ENCODE measurements around the gene C1orf35. TPM values are rescaled to one million over a fixed set of nuclear protein-coding genes. Genes with fewer than 3 reads are reported as not detected.

The C1orf35 gene
- total RNA-seq, 5 donors from 2014 or later (not counting 1 experiment from before 2014, with no cell fraction given) = 19.7 to 34.0 (median 32.3) TPM

GRCh38 chr1:228142701-228143136 is 39.6 kb upstream of the C1orf35 start:
- no peak for DNase-seq

GRCh38 chr1:228142155-228142691 is 39.1 kb upstream of the C1orf35 start:
- H3K9me3 Mint-ChIP-seq = no peaks in the 10 kb centered on the region
- POLR2A ChIA-PET = no interaction called here
- peak overlapping the region; percentile 94 to 96 (median 95) for H3K4me3 Mint-ChIP-seq
- Histone ChIP-seq H3K27me3 (replicated peaks in 1 of 2; ENCODE audit: control insufficient read depth in 2 of 2, extremely low read depth in 1 of 2, insufficient read depth in 2 of 2, low read length in 1 of 2) (no peaks in the 10 kb centered on the region), H3K4me3 (ENCODE audit: control insufficient read depth in 1 of 2, extremely low read depth in 1 of 2, low read length in 1 of 2) (peak overlapping the region in 1 of 2 donors; percentile 97), H3K4me1 (ENCODE audit: control insufficient read depth in 1 of 2, extremely low read depth in 1 of 2, insufficient read depth in 2 of 2, low read length in 2 of 2) (peaks cover 11 to 75% of the 10 kb centered on the region in 2 experiments), H3K27ac (ENCODE audit: low read length) (peak overlapping the region; percentile 98), H3K36me3 (ENCODE audit: control insufficient read depth in 2 of 2, extremely low read depth in 1 of 2, insufficient read depth in 1 of 2, low read length in 1 of 2) (peaks cover 8 to 22% of the 10 kb centered on the region in 2 donors), H3K9me3 (no peaks in the 10 kb centered on the region)
- ATAC-seq (replicated peaks in 1 of 4) (no peak), DNase-seq (peak in 3 of 35 experiments; percentile 11 to 29 (median 12))
- CTCF ChIA-PET = interaction anchor here in 1 of 2 donors (2.1 kb wide), 1 partner anchor 24 kb away, joined by 15 read pairs; the partner anchor contains the start of gene IBA57
- WGBS (ENCODE audit: insufficient coverage) = 53% methylated on average over 10 of the region's 16 CpGs
- no peaks in the 10 kb centered on the region for H3K27me3 Mint-ChIP-seq
- peaks cover 41 to 47% (median 44%) of the 10 kb centered on the region in 3 donors for H3K4me1 Mint-ChIP-seq
- H3K36me3 Mint-ChIP-seq = peaks cover 3% of the 10 kb centered on the region
- H3K27ac Mint-ChIP-seq = peak overlapping the region; percentile 49 to 98

More at GRCh38 chr1:228142701-228143136, 39.6 kb upstream of the C1orf35 start:
- Mint-ChIP-seq H3K4me1 (peaks cover 41 to 47% (median 44%) of the 10 kb centered on the region in 3 donors), H3K27me3 (no peaks in the 10 kb centered on the region), H3K9me3 (no peaks in the 10 kb centered on the region), H3K36me3 (peaks cover 3% of the 10 kb centered on the region), H3K4me3 (peak overlapping the region; percentile 94 to 96 (median 95)), H3K27ac (peak overlapping the region; percentile 49 to 98)
- WGBS (ENCODE audit: insufficient coverage) = 54% methylated on average over 7 of the region's 11 CpGs
- CTCF ChIA-PET = no interaction called here
- Histone ChIP-seq H3K4me1 (ENCODE audit: control insufficient read depth in 1 of 2, extremely low read depth in 1 of 2, insufficient read depth in 2 of 2, low read length in 2 of 2) (peaks cover 11 to 75% of the 10 kb centered on the region in 2 experiments), H3K27me3 (replicated peaks in 1 of 2; ENCODE audit: control insufficient read depth in 2 of 2, extremely low read depth in 1 of 2, insufficient read depth in 2 of 2, low read length in 1 of 2) (peaks cover 0 to under 1% of the 10 kb centered on the region in 2 experiments), H3K4me3 (ENCODE audit: control insufficient read depth in 1 of 2, extremely low read depth in 1 of 2, low read length in 1 of 2) (no peak overlapping the region), H3K36me3 (ENCODE audit: control insufficient read depth in 2 of 2, extremely low read depth in 1 of 2, insufficient read depth in 1 of 2, low read length in 1 of 2) (peaks cover 8 to 26% of the 10 kb centered on the region in 2 donors), H3K27ac (ENCODE audit: low read length) (peak overlapping the region; percentile 98), H3K9me3 (no peaks in the 10 kb centered on the region)
- ATAC-seq (replicated peaks in 1 of 4) = no peak
- POLR2A ChIA-PET = no interaction called here

GRCh38 chr1:228141226-228142044 is 38.3 kb upstream of the C1orf35 start:
- peak overlapping the region; percentile 98 for H3K27ac ChIP-seq (ENCODE audit: low read length)
- H3K27ac Mint-ChIP-seq = peak overlapping the region; percentile 95 to 98
- POLR2A ChIA-PET = interaction anchor here in 1 of 2 donors (0.6 kb wide), 1 partner anchor 21 kb away, joined by 4 read pairs; no protein-coding TSS in a partner anchor
- H3K9me3 Mint-ChIP-seq = no peaks in the 10 kb centered on the region
- ATAC-seq (replicated peaks in 1 of 4) (no peak), DNase-seq (peak in 3 of 35 experiments; percentile 13 to 62 (median 25))
- peak overlapping the region; percentile 85 to 97 for H3K4me3 ChIP-seq (ENCODE audit: control insufficient read depth in 1 of 2, extremely low read depth in 1 of 2, low read length in 1 of 2)
- no peaks in the 10 kb centered on the region for H3K27me3 ChIP-seq (replicated peaks in 1 of 2; ENCODE audit: control insufficient read depth in 2 of 2, extremely low read depth in 1 of 2, insufficient read depth in 2 of 2, low read length in 1 of 2)
- peaks cover 12 to 76% of the 10 kb centered on the region in 2 experiments for H3K4me1 ChIP-seq (ENCODE audit: control insufficient read depth in 1 of 2, extremely low read depth in 1 of 2, insufficient read depth in 2 of 2, low read length in 2 of 2)
- no peaks in the 10 kb centered on the region for H3K27me3 Mint-ChIP-seq
- CTCF ChIA-PET = interaction anchor here in 1 of 2 donors (2.1 kb wide), 1 partner anchor 25 kb away, joined by 15 read pairs; the partner anchor contains the start of gene IBA57
- peaks cover under 1% of the 10 kb centered on the region for H3K36me3 Mint-ChIP-seq
- H3K4me1 Mint-ChIP-seq = peaks cover 41 to 52% (median 48%) of the 10 kb centered on the region in 3 donors
- H3K4me3 Mint-ChIP-seq = peak overlapping the region; percentile 94 to 96 (median 95)
- 21% methylated on average over 24 of the region's 27 CpGs for WGBS (ENCODE audit: insufficient coverage)
- no peaks in the 10 kb centered on the region for H3K9me3 ChIP-seq
- H3K36me3 ChIP-seq (ENCODE audit: control insufficient read depth in 2 of 2, extremely low read depth in 1 of 2, insufficient read depth in 1 of 2, low read length in 1 of 2) = peaks cover 8 to 14% of the 10 kb centered on the region in 2 donors

- Mint-ChIP-seq H3K27ac (peak overlapping the region; percentile 95 to 98), H3K4me1 (peaks cover 41 to 51% (median 48%) of the 10 kb centered on the region in 3 donors), H3K36me3 (no peaks in the 10 kb centered on the region), H3K4me3 (peak overlapping the region; percentile 94 to 96 (median 95)), H3K27me3 (peaks cover 0 to 2% of the 10 kb centered on the region in 2 donors), H3K9me3 (no peaks in the 10 kb centered on the region)
- CTCF ChIA-PET = interaction anchor here in 1 of 2 donors (0.7 to 2.1 kb wide), 2 partner anchors 21 to 25 kb away, joined by 3 to 15 read pairs; partner anchors contain the start of gene IBA57
- DNase-seq (peak in 2 of 35 experiments; percentile 14 to 28), ATAC-seq (replicated peaks in 1 of 4) (no peak)
- H3K27me3 ChIP-seq (replicated peaks in 1 of 2; ENCODE audit: control insufficient read depth in 2 of 2, extremely low read depth in 1 of 2, insufficient read depth in 2 of 2, low read length in 1 of 2) = no peaks in the 10 kb centered on the region
- WGBS (ENCODE audit: insufficient coverage) = 2% methylated on average over 22 of the region's 25 CpGs
- POLR2A ChIA-PET = interaction anchor here in 1 of 2 donors (0.6 to 0.8 kb wide), 3 partner anchors 26 to 567 kb away, joined by 3 to 4 read pairs (median 3); no protein-coding TSS in a partner anchor
- peaks cover 7% of the 10 kb centered on the region in 2 donors for H3K36me3 ChIP-seq (ENCODE audit: control insufficient read depth in 2 of 2, extremely low read depth in 1 of 2, insufficient read depth in 1 of 2, low read length in 1 of 2)
- peak overlapping the region; percentile 85 to 97 for H3K4me3 ChIP-seq (ENCODE audit: control insufficient read depth in 1 of 2, extremely low read depth in 1 of 2, low read length in 1 of 2)
- peaks cover 12 to 71% of the 10 kb centered on the region in 2 experiments for H3K4me1 ChIP-seq (ENCODE audit: control insufficient read depth in 1 of 2, extremely low read depth in 1 of 2, insufficient read depth in 2 of 2, low read length in 2 of 2)
- peak overlapping the region; percentile 98 for H3K27ac ChIP-seq (ENCODE audit: low read length)
- H3K9me3 ChIP-seq = no peaks in the 10 kb centered on the region
These were observed 37.6 kb upstream of the C1orf35 start for GRCh38 chr1:228140724-228141225.

DNA sequence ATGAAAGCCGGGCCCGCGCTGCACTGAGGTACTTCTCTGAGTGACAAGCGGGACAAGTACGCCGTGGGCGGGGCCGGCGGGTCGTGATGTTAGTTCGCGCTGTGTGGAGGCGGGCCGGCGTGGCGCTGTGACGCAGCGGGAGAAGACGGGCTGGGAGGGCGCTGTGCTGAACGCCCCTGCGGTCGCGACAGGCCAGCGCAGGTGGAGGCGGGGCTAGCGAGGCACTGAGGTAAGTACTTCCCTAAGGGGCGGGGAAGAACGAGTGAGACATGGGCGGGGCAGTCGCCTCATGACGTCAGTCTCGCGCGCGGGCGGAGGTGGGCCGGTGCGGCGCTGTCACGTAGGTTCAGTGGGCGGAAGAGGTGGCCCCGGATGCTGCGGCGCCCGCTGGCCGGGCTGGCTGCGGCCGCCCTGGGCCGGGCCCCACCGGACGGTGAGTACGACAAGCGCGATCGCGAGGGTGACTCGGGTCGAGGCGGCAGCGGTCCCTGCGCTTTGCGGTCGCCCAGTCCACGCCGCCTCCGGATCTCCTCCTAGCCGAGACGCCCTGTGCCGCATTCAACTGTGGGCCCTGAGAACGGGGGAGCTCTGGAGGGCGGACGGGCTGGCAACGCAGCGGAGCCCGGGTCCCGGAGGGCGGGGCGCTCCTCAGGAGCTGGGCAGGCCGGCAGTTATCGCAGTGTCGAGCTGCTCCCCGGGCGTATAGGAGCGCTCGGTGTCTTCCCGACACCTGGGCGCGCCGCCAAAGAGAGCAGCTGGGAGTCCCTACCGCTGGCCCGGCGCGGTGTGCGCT is 37.0 kb upstream of the C1orf35 start, which contains the start of gene GUK1:
TSS of gene GUK1 (plus strand) at position 349 of the 793 bp plus-strand sequence. CDS start at position 373, 24 bp downstream.
- Histone ChIP-seq H3K4me1 (ENCODE audit: control insufficient read depth in 1 of 2, extremely low read depth in 1 of 2, insufficient read depth in 2 of 2, low read length in 2 of 2) (peaks cover 12 to 65% of the 10 kb centered on the region in 2 experiments), H3K27me3 (replicated peaks in 1 of 2; ENCODE audit: control insufficient read depth in 2 of 2, extremely low read depth in 1 of 2, insufficient read depth in 2 of 2, low read length in 1 of 2) (no peaks in the 10 kb centered on the region), H3K27ac (ENCODE audit: low read length) (peak within 1 kb of the TSS; percentile 98), H3K36me3 (ENCODE audit: control insufficient read depth in 2 of 2, extremely low read depth in 1 of 2, insufficient read depth in 1 of 2, low read length in 1 of 2) (peaks cover 1 to 4% of the 10 kb centered on the region in 2 donors), H3K9me3 (no peaks in the 10 kb centered on the region), H3K4me3 (ENCODE audit: control insufficient read depth in 1 of 2, extremely low read depth in 1 of 2, low read length in 1 of 2) (peak within 1 kb of the TSS; percentile 85 to 97)
- DNase-seq (peak; percentile 99 to 100 (median 100)), ATAC-seq (replicated peaks in 1 of 4) (peak; percentile 87 to 96 (median 92))
- POLR2A ChIA-PET = interaction anchor here (0.6 to 0.8 kb wide), 4 partner anchors 26 to 566 kb away, joined by 3 to 4 read pairs (median 3); no protein-coding TSS in a partner anchor
- WGBS (ENCODE audit: insufficient coverage) = under 1% methylated on average over 92 of the region's 95 CpGs
- CTCF ChIA-PET = interaction anchor here in 1 of 2 donors (0.5 to 2.1 kb wide), 3 partner anchors 22 to 319 kb away, joined by 3 to 15 read pairs (median 4); partner anchors contain the start of gene IBA57
- no peaks in the 10 kb centered on the region for H3K36me3 Mint-ChIP-seq
- H3K27ac Mint-ChIP-seq = peak within 1 kb of the TSS; percentile 96 to 98
- peak within 1 kb of the TSS; percentile 94 to 96 (median 95) for H3K4me3 Mint-ChIP-seq
- no peaks in the 10 kb centered on the region for H3K9me3 Mint-ChIP-seq
- peaks cover 0 to 4% of the 10 kb centered on the region in 2 donors for H3K27me3 Mint-ChIP-seq
- H3K4me1 Mint-ChIP-seq = peaks cover 41 to 49% (median 47%) of the 10 kb centered on the region in 3 donors
